Upper lobe of right lung (tissue), 1 donor: Measurements from ENCODE around the gene COX7A2. TPM values are rescaled to one million over a fixed set of nuclear protein-coding genes. Genes with fewer than 3 reads are reported as not detected.

Source experiments
- ATAC-seq: fragments of 200-7000 bp; cut with Tn5 transposase; one replicate; pipeline ENCODE4 v1.9.1; 2020; ENCODE audit warnings: mild to moderate bottlenecking, moderate library complexity
- DNase-seq: peaks from one replicate; pipeline ENCODE4 v3.0.0-alpha.2; 2020
- H3K27ac ChIP-seq: fragments of 200-600 bp; one replicate; pipeline ENCODE4 v1.8.0; 2022
- H3K27me3 ChIP-seq: fragments of 200-600 bp; one replicate; pipeline ENCODE4 v1.8.0; 2022; ENCODE audit warnings: mild to moderate bottlenecking
- H3K36me3 ChIP-seq: fragments of 200-600 bp; one replicate; pipeline ENCODE4 v1.8.0; 2022
- H3K4me1 ChIP-seq: fragments of 200-600 bp; one replicate; pipeline ENCODE4 v1.8.0; 2022
- H3K4me3 ChIP-seq: fragments of 200-600 bp; one replicate; pipeline ENCODE4 v1.8.0; 2022; ENCODE audit warnings: mild to moderate bottlenecking
- H3K9me3 ChIP-seq: fragments of 200-600 bp; one replicate; pipeline ENCODE4 v1.8.0; 2022
- CTCF ChIP-seq: fragments of 200-600 bp; IDR thresholded peaks from one replicate; pipeline ENCODE4 v1.8.0; 2022; ENCODE audit warnings: antibody characterized with exemption
- intact Hi-C: fragments of 100-400 bp; cut with DNase I; formaldehyde crosslinking; loops from one replicate; pipeline ENCODE4 v1.11.0; 2022
- total RNA-seq: library from RNA; stranded (reverse); fragmentation: NEBNext Ultra II Directional; extraction: Animal tissue kit (Norgen Biotek cat#: 25700); gene quantifications from one replicate; pipeline ENCODE4 v1.2.1, GENCODE V29; 2021
- donor health status: DM: no; HTN: yes; CAD: no; lungs with severe emphysema.

Gene COX7A2
- total RNA-seq, 1 donor from 2014 or later = 240 TPM

- intact Hi-C loops = loop anchor here (10.0 kb wide), 1 partner anchor 264 kb away; no protein-coding TSS in a partner anchor
- ATAC-seq = no peak
- Histone ChIP-seq H3K27ac (no peak overlapping the region), H3K9me3 (no peaks in the 10 kb centered on the region), H3K4me3 (no peak overlapping the region), H3K36me3 (peaks cover 90% of the 10 kb centered on the region), H3K27me3 (no peaks in the 10 kb centered on the region), H3K4me1 (no peaks in the 10 kb centered on the region)
- no peak for DNase-seq
- no peak for TF ChIP-seq CTCF
Measured at GRCh38 chr6:75261299-75261698, 17.7 kb upstream of the COX7A2 start.

- Histone ChIP-seq H3K4me3 (no peak overlapping the region), H3K36me3 (peaks cover 91% of the 10 kb centered on the region), H3K9me3 (no peaks in the 10 kb centered on the region), H3K27ac (no peak overlapping the region), H3K4me1 (no peaks in the 10 kb centered on the region), H3K27me3 (no peaks in the 10 kb centered on the region)
- DNase-seq (no peak), ATAC-seq (no peak)
- intact Hi-C loops = no loop called here
- no peak for TF ChIP-seq CTCF
Measured at GRCh38 chr6:75257343-75258087, 13.9 kb upstream of the COX7A2 start.

DNA sequence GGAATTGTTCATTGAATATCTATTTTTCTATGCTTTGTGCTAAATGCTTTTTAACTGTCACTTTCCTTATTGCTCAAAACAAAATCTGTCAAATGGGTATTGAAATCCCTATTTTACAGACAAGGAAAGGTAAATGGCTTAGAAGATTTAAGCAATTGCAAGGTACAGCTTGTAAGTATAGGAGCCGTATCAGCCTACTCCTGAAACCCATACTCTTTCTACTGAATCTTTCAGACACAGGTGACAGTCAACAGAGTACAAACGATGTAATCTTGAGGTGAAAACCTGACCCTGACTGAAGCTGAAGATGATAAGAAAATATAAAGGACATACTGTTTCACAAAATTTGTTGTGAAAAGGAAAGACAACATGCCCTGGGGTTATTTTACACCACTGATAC lies 7.0 kb upstream of the COX7A2 start:
- no peak for TF ChIP-seq CTCF
- no peaks in the 10 kb centered on the region for H3K9me3 ChIP-seq
- ATAC-seq = no peak
- H3K27ac ChIP-seq = no peak overlapping the region
- H3K27me3 ChIP-seq = no peaks in the 10 kb centered on the region
- intact Hi-C loops = no loop called here
- no peak for DNase-seq
- peaks cover 41% of the 10 kb centered on the region for H3K36me3 ChIP-seq
- no peak overlapping the region for H3K4me3 ChIP-seq
- H3K4me1 ChIP-seq = no peaks in the 10 kb centered on the region

DNA sequence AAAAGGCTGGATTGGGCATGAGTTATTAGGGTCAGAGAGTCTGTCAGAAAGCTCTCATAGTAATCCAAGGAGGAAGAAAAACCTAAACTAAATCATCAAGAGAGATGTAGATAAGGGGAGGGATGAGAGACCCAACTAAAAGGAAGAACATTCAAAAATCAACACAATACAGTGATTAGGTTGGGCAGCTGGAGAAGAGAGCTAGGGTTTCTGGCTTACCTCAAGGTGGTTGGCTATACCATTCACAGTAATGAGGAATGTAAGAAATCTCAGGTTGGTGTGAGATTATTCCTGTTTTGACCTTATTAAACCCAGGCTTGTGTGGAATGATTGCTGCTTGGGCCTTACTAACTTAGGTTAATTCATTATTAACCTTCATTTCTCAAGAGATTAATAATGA lies 6.2 kb upstream of the COX7A2 start:
- intact Hi-C loops = no loop called here
- no peaks in the 10 kb centered on the region for H3K27me3 ChIP-seq
- ATAC-seq = no peak

DNA sequence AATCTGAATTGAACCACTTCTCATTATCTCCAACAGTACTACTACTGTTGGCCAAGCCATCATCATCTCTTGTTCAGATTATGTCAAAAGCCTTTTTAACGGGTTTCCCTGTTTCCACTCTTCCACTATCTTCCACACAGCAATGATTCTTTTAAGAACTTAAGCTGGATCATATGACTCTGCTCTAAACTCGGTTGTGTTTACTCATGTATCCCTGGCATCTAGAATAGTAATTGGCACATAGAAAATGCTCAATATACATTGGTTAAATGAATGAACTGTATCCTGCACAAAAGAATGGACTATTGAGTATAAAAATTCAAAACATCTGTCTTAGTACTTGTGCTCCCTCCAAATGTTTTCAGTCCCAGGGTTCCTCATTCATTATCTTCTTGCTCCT lies 2.8 kb upstream of the COX7A2 start:
- DNase-seq = no peak
- Histone ChIP-seq H3K27ac (no peak overlapping the region), H3K4me3 (no peak overlapping the region), H3K36me3 (peaks cover 1% of the 10 kb centered on the region), H3K4me1 (peaks cover 7% of the 10 kb centered on the region), H3K9me3 (no peaks in the 10 kb centered on the region), H3K27me3 (no peaks in the 10 kb centered on the region)
- no peak for TF ChIP-seq CTCF
- no peak for ATAC-seq
- intact Hi-C loops = no loop called here

More for the DNA sequence above, 6.2 kb upstream of the COX7A2 start:
- peaks cover 34% of the 10 kb centered on the region for H3K36me3 ChIP-seq
- no peaks in the 10 kb centered on the region for H3K4me1 ChIP-seq
- no peak for TF ChIP-seq CTCF
- no peak overlapping the region for H3K27ac ChIP-seq
- H3K4me3 ChIP-seq = no peak overlapping the region
- DNase-seq = no peak
- H3K9me3 ChIP-seq = no peaks in the 10 kb centered on the region
